Kidney capillary endothelial cell (primary cell): ENCODE measurements around the gene PPP1R27.

Source experiments
- DNase-seq: peaks from one replicate; pipeline ENCODE4 v3.0.0-alpha.2; 2018; ENCODE audit warnings: low spot score

Gene PPP1R27

DNA sequence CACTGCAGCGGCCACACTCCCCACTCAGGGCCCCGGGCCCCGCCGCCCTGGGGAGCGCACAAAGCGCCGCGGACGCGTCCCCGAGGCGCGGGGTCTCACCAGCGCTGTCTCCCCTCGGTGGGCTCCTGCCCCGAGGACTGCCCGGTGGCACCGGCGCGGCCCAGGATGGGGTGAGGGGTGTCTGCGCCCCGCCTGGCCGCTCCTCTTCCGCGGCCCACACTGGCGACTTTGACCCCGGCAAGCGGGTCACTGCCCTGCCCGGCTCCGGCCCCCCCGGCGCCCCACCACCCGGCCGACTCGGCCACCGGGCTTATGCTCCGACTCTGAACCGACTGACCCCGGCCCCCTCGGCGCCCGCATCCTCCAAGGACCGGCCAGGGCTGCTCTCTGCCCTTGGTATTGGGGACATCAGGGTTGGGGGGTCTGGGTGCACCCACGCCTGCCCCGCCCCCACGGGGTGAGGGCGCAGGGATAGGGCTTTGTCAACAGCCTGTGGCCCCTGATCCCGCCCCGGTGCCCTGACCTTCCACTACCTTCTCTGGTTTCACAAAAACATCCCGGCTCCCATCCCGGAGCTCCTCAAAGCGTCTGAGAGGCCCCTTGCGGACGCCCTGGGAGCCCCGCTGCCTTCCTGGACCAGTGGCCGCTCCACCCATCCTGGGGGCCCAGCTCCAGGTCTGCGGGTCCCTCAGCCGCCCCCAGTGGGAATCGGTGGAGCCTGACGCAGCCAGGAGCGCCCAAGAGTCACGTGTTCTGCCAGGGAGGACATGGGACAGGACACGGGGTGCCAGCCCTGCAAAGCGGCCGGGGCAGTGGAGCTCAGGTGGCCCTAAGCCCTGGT, 30.1 kb downstream of the PPP1R27 start:
- DNase-seq, result no peak

DNA sequence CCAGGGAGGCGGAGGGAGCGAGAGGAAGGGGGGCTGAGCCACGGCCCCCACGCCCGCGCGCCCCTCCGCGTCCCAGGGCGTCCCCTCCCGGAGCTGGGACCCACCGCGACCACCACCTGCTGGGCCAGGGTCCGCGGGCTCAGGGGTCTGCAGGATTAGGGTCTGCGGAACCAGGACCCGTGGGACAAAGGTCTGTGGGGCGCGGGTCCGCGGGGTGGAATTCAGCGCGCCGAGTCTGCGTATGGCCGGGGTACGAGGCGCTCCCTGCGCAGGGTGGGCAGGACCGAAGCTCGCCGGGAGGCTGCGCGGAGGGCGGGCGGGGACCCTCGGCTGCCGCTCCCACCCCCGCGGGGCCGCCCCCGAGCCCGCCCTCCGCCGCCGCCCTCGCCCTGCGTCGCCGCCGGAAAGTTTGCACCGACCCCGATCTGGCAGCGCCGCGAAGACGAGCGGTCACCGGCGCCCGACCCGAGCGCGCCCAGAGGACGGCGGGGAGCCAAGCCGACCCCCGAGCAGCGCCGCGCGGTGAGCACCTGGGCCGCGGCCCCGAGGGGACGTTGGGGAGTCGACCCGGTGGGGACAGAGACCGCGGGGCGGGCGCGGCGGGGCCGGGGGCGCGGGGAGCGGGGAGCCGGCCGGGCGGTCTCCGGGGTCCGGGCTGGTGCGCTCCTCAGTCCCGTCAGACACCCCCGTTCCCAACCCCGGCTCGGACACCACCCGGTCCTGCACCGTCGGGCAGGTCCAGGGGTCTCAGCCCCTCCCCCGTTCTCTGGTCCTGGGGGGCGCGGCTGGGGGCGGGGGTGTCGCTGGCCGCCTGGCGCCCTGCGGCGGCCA, 30.9 kb downstream of the PPP1R27 start, which contains the start of gene GCGR:
Gene GCGR, plus strand, starts transcription at position 423 of the 831 bp plus-strand sequence. CDS start 4,869 bp downstream, outside the sequence.
- DNase-seq, result no peak

DNA sequence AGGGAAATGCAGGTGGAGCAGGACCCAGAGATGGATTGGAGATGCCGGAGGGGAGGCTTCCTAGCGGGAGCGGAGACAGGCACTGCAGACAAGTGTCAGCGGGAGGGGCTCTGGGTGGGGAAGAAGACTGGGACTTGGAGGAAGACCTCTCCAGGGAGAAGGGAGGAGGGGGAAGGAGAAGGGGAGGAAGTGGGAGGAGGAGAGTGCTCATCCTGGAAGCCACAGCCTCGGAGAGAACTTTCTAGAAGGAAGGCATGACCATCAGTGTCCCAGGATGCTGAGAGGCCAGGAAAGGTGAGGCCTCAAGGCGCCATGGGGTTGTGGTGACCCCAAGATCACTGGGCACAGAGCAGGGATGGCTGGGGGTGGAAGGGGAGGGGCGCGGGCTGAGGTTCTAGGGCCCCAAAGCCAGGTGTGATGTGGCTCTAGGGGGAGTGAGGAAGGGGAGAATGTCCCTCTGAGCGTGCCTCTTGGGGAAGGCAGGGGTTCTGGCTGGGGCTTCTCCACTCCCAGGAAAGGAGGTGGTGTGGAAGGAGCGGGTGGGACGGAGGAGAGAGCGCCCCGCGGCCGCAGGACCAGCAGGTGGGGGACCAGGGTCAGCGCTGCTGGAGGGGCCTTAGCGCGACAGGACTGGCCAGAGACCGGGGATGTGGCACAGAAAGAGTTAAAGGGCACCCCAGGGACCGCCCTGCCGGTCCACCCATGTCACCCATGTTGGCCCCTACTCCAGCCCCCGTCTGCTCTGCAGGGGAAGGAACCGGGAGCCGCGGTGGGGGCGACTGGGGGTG, 31.8 kb downstream of the PPP1R27 start:
- DNase-seq, result no peak

DNA sequence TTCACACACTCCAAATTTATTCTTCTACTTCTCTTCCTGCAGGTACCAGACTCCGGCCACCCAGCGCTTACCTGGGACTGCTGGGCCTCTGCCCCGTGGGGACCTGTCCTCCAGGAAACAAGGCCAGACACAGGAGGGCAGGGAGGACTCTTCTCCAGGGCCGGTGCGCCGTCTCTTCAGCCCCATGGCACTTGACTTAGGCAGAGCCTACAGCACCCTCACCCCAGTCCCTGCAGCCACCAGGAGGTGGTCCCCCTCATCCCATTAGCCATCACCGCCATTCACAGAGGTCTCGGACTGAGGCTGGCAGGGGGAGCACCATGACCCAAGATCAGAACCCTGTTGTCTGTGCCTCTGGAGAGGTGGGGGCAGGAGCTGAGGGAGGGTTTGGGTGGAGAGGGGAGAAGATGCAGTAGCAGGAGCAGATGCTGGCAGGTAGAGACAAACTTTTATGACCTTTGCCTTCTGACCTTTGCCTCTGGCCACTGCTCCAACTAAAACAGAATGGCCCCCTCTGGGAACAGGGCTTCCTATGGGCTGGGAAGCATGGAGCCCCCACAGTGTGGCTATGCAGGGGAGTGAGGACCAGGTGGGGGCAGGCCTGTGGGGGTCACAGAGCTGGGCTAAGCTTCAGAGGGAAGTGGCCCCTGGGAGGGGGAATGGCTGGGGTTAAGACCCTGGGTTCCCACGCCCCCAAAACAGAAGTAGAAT, 32.6 kb downstream of the PPP1R27 start:
- DNase-seq, result no peak

DNA sequence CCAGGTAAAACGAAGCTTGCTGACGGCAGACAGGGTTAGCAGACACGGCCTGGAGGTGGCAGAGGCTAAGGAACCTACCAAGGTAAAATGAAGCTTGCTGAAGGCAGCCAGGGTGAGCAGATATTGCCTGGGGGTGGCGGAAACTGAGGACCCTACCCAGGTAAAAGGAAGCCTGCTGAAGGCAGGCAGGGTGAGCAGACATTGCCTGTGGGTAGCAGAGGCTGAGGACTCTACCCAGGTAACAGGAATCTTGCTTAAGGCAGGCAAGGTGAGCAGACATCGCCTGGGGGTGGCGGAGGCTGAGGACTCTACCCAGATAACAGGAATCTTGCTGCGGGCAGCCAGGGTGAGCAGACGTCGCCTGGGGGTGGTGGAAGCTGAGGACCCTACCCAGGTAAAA, 33.5 kb downstream of the PPP1R27 start:
- DNase-seq, result no peak

DNA sequence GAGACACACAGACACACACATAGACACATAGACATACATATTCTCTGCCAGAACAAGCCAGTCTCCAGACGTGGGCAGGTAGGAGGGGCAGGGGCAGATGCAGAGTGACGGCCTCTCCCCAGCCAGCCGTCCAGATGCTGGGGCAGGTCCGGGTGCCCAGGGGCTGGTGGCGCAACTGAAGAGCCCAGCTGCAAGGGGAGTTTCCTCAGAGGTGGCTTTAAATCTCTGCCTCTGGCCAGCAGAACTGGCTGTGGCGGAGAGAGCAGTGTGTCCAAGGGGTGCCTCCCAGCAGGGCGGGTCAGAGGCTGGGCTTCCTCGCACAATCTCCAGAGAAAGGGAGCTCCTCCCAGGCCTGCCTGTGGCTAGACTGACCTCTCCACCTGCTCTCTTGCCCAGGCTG, 40.3 kb downstream of the PPP1R27 start:
- no peak for DNase-seq

DNA sequence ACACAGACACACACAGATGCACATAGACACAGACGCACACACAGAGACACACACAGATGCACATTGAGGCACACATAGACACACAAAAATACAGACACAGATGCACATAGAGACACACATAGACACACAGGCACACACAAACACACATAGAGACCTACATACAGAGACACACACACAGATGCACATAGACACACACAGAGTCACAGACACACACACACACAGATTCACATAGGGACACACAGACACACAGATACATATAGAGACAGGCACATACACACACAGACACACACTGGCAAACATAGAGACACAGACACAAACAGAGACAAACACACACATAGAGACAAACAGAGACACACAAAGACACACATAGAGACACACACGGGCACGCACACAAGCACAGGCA, 40.8 kb downstream of the PPP1R27 start:
- DNase-seq, result no peak

DNA sequence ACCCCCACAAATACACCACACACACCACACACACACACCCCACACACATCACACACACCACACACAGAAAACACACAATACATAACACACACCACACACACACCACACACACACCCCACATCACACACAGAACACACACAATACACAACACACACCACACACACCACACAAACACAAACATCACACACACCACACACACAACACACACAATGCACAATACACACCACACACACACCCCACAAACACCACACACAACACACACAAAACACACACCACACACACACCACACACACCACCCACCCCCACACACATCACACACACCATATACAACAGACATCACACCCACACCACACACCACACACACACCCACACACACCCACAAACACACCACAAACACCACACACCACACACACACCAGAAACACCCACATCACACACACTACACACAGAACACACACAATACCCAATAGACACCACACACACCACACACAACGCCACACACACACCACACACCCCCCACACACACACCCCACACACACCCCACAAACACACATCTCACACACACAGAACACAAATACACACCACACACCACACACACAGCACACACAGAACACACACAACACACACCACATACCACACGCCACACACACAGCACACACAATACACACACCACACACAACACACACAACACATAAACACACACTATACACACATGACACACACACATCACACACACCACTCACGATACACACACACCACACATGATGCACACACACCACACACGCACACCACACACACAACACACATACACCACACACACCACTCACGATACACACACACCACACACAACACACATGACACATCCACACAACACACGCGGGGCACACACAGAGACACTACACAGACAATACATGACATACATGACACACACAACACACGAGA, 41.9 kb downstream of the PPP1R27 start:
- DNase-seq, result no peak
